ENCODE data around the gene ZNF880. TPM values are rescaled to one million over a fixed set of nuclear protein-coding genes. Genes with fewer than 3 reads are reported as not detected.

Gene ZNF880

GRCh38 chr19:52415711-52416110, 46.0 kb downstream of the ZNF880 start:
- H2AFZ ChIP-seq (ENCODE audit: low read length) = no peak overlapping the region
- no CpG with 5 or more reads among the region's 5 CpGs for WGBS, 2 donors (ENCODE audit: extremely low coverage in 2 of 2, insufficient read length in 2 of 2, insufficient replicate concordance in 1 of 2)
- H2BK5ac ChIP-seq (ENCODE audit: low read length) = no peak overlapping the region
- no peak for DNase-seq (ENCODE audit: low spot score)
- H3K36me3 ChIP-seq (replicated peaks in 1 of 2; ENCODE audit: control insufficient read depth in 2 of 2, insufficient read depth in 2 of 2, low read length in 2 of 2) = peaks cover 0 to 29% of the 10 kb centered on the region in 2 donors
- no peak overlapping the region for H2AK5ac ChIP-seq (ENCODE audit: low read depth, low read length)
- H3K27ac ChIP-seq (replicated peaks; ENCODE audit: low read length) = no peak overlapping the region
- H4K8ac ChIP-seq (ENCODE audit: low read depth, low read length) = no peak overlapping the region
- H2BK12ac ChIP-seq (ENCODE audit: low read length) = no peak overlapping the region
- H3K23ac ChIP-seq (ENCODE audit: low read depth, low read length, poor library complexity) = no peak overlapping the region
- H3K79me1 ChIP-seq (ENCODE audit: low read depth, low read length) = no peaks in the 10 kb centered on the region
- H3K9me3 ChIP-seq (replicated peaks in 1 of 2; ENCODE audit: control insufficient read depth in 2 of 2, insufficient read depth in 1 of 2, low read depth in 1 of 2, low read length in 2 of 2) = peaks cover 16 to 71% of the 10 kb centered on the region in 2 donors
- H3K14ac ChIP-seq (ENCODE audit: low read length) = no peak overlapping the region
- H2BK120ac ChIP-seq (ENCODE audit: low read depth, low read length) = no peak overlapping the region
- H3K9ac ChIP-seq (ENCODE audit: low read depth, low read length, poor library complexity) = no peak overlapping the region
- H3K27me3 ChIP-seq (ENCODE audit: control insufficient read depth in 3 of 3, insufficient read depth in 3 of 3, low read depth in 1 of 3, low read length in 3 of 3) = no peaks in the 10 kb centered on the region
- no peak overlapping the region for H2BK15ac ChIP-seq (ENCODE audit: low read length)
- no peak overlapping the region for H3K4me3 ChIP-seq (ENCODE audit: low read length in 2 of 2)
- no peak overlapping the region for H3K4ac ChIP-seq (ENCODE audit: low read length)
- no peak overlapping the region for H4K91ac ChIP-seq (ENCODE audit: low read depth, low read length, poor library complexity)
- H3K4me2 ChIP-seq (ENCODE audit: insufficient read depth, low read length, poor library complexity, severe bottlenecking) = no peak overlapping the region
- H3K18ac ChIP-seq (ENCODE audit: low read length) = no peak overlapping the region
- H3K4me1 ChIP-seq (ENCODE audit: control insufficient read depth in 2 of 2, insufficient read depth in 1 of 2, low read depth in 1 of 2, low read length in 2 of 2) = no peaks in the 10 kb centered on the region

GRCh38 chr19:52428937-52429336, 59.2 kb downstream of the ZNF880 start, which contains the start of gene ZNF534:
TSS of gene ZNF534 (plus strand) at chr19:52429148. CDS start at chr19:52431475, 2,327 bp downstream.
- no peak within 1 kb of the TSS for H2AK5ac ChIP-seq (ENCODE audit: low read depth, low read length)
- H3K9ac ChIP-seq (ENCODE audit: low read depth, low read length, poor library complexity) = no peak within 1 kb of the TSS
- H3K14ac ChIP-seq (ENCODE audit: low read length) = no peak within 1 kb of the TSS
- no peak within 1 kb of the TSS for H4K8ac ChIP-seq (ENCODE audit: low read depth, low read length)
- H3K27me3 ChIP-seq (ENCODE audit: control insufficient read depth in 3 of 3, insufficient read depth in 3 of 3, low read depth in 1 of 3, low read length in 3 of 3) = no peaks in the 10 kb centered on the region
- no peak within 1 kb of the TSS for H2BK5ac ChIP-seq (ENCODE audit: low read length)
- H3K4ac ChIP-seq (ENCODE audit: low read length) = no peak within 1 kb of the TSS
- H3K18ac ChIP-seq (ENCODE audit: low read length) = no peak within 1 kb of the TSS
- H3K23ac ChIP-seq (ENCODE audit: low read depth, low read length, poor library complexity) = no peak within 1 kb of the TSS
- DNase-seq (ENCODE audit: low spot score) = no peak
- H2AFZ ChIP-seq (ENCODE audit: low read length) = no peak within 1 kb of the TSS
- WGBS, 2 donors (ENCODE audit: extremely low coverage in 2 of 2, insufficient read length in 2 of 2, insufficient replicate concordance in 1 of 2) = no CpG with 5 or more reads among the region's 27 CpGs
- H3K79me1 ChIP-seq (ENCODE audit: low read depth, low read length) = no peaks in the 10 kb centered on the region
- H3K27ac ChIP-seq (replicated peaks; ENCODE audit: low read length) = no peak within 1 kb of the TSS
- H2BK15ac ChIP-seq (ENCODE audit: low read length) = no peak within 1 kb of the TSS
- no peak within 1 kb of the TSS for H4K91ac ChIP-seq (ENCODE audit: low read depth, low read length, poor library complexity)
- H3K4me1 ChIP-seq (ENCODE audit: control insufficient read depth in 2 of 2, insufficient read depth in 1 of 2, low read depth in 1 of 2, low read length in 2 of 2) = no peaks in the 10 kb centered on the region
- peaks cover 5 to 14% of the 10 kb centered on the region in 2 donors for H3K9me3 ChIP-seq (replicated peaks in 1 of 2; ENCODE audit: control insufficient read depth in 2 of 2, insufficient read depth in 1 of 2, low read depth in 1 of 2, low read length in 2 of 2)
- no peaks in the 10 kb centered on the region for H3K36me3 ChIP-seq (replicated peaks in 1 of 2; ENCODE audit: control insufficient read depth in 2 of 2, insufficient read depth in 2 of 2, low read length in 2 of 2)
- no peak within 1 kb of the TSS for H3K4me2 ChIP-seq (ENCODE audit: insufficient read depth, low read length, poor library complexity, severe bottlenecking)
- H2BK120ac ChIP-seq (ENCODE audit: low read depth, low read length) = no peak within 1 kb of the TSS
- H2BK12ac ChIP-seq (ENCODE audit: low read length) = no peak within 1 kb of the TSS
- H3K4me3 ChIP-seq (ENCODE audit: low read length in 2 of 2) = no peak within 1 kb of the TSS

Small RNA genes lying within 50 kb of the gene (small RNA-seq; reads per million reads assigned to genes)
- gene AC010332.1 (ENCODE audit: insufficient read depth) = not detected

Measured in neuronal stem cell (in vitro differentiated cells).